K562 (cell line): ENCODE results near the gene GVQW3. TPM values are rescaled to one million over a fixed set of nuclear protein-coding genes. Genes with fewer than 3 reads are reported as not detected.

Source experiments
- ERF ChIP-seq: fragments of 450-650 bp; formaldehyde crosslinking; IDR thresholded peaks from 2 replicates; pipeline ENCODE4 v1.4.0; 2020; ENCODE audit warnings: mild to moderate bottlenecking, mixed read lengths
- FOXO4 ChIP-seq: fragments of 450-650 bp; formaldehyde crosslinking; IDR thresholded peaks from 2 replicates; pipeline ENCODE4 v1.4.0; 2020; ENCODE audit warnings: mild to moderate bottlenecking, moderate library complexity
- HCFC1 ChIP-seq: IDR thresholded peaks from 2 replicates; pipeline ENCODE4 v1.6.1; 2012; ENCODE audit warnings: low read depth, low read length, improper control_type of control experiment
- MEF2A ChIP-seq: IDR thresholded peaks from 2 replicates; pipeline ENCODE4 v1.6.1; 2011; ENCODE audit warnings: low read depth, mild to moderate bottlenecking, low read length, moderate library complexity; ENCODE audit not compliant: control insufficient read depth
- PHF21A ChIP-seq: fragments of 450-650 bp; IDR thresholded peaks from 2 replicates; pipeline ENCODE4 v1.6.1; 2017; ENCODE audit warnings: low read depth, borderline replicate concordance
- RBM14 ChIP-seq: fragments of 200-400 bp; formaldehyde crosslinking; IDR thresholded peaks from 2 replicates; pipeline ENCODE4 v1.6.1; 2018; ENCODE audit warnings: low read depth, mild to moderate bottlenecking, low read length, moderate library complexity, borderline replicate concordance; ENCODE audit not compliant: insufficient read depth
- SREBF2 ChIP-seq: sonication (generic); formaldehyde crosslinking; IDR thresholded peaks from 2 replicates; pipeline ENCODE4 v1.4.0; 2020; ENCODE audit warnings: mild to moderate bottlenecking, missing genetic modification reagents
- ZFP91 ChIP-seq: sonication (generic); formaldehyde crosslinking; IDR thresholded peaks from 2 replicates; pipeline ENCODE4 v1.8.0; 2022; ENCODE audit warnings: mild to moderate bottlenecking, missing genetic modification reagents
- ZNF318 ChIP-seq, 2 experiments: fragments of 450-650 bp; IDR thresholded peaks; 2 replicates each; pipeline ENCODE4 v1.6.1; 2016; ENCODE audit warnings: mild to moderate bottlenecking in 2 of 2, borderline replicate concordance in 1 of 2, low read depth in 1 of 2, moderate library complexity in 1 of 2
- polyA plus RNA-seq, 8 experiments: library from polyadenylated mRNA; depleted of rRNA in 4 of 8; stranded (reverse) in 5 of 8; unstranded in 3 of 8; fragments of >200 nt; fragmentation: Nextera tagmentation in 2 of 8; fragmentation: Illumina TruSeq in 1 of 8; extraction: Ambion mirVana in 2 of 8; extraction: Trizol in 1 of 8; gene quantifications; 2 replicates each; pipeline versions ENCODE4 v1.2.1 to v1.2.3, GENCODE V29; 2011 to 2014; ENCODE audit warnings: inconsistent platforms in 1 of 8, missing spikeins in 1 of 8
- total RNA-seq, 7 experiments: library from RNA; depleted of rRNA in 6 of 7; stranded (reverse); fragments of >200 nt in 6 of 7; fragmentation: Illumina TruSeq in 2 of 7; extraction: Trizol in 2 of 7; gene quantifications; 2 replicates each; pipeline versions ENCODE4 v1.2.1 to v1.2.3, GENCODE V29; 2011 to 2021; ENCODE audit warnings: low replicate concordance in 1 of 7
- TF ChIP-seq, protein P1 (sequence below): fragments of 250-450 bp; sonication (Bioruptor Pico); IDR thresholded peaks from 2 replicates; pipeline ENCODE4 v1.8.0; 2021; ENCODE audit warnings: mild to moderate bottlenecking, moderate library complexity
- TF ChIP-seq, protein P2 (sequence below), 3 experiments: IDR thresholded peaks in 2 of 3; conservative IDR thresholded peaks in 1 of 3; 2 replicates each; pipeline ENCODE4 v1.5.1; 2011 to 2012; ENCODE audit warnings: low read length in 3 of 3, mild to moderate bottlenecking in 3 of 3, control low read depth in 2 of 3, improper control_type of control experiment in 1 of 3, inconsistent platforms in 1 of 3, low read depth in 1 of 3, mixed read lengths in 1 of 3, moderate library complexity in 1 of 3; ENCODE audit not compliant: insufficient read depth in 2 of 3

GVQW3 gene
- total and polyA plus RNA-seq, 9 of the 15 experiments (the other 6 are each of a cell fraction or from before 2014, with no cell fraction given): 0.66 to 5.7 (median 2.1) TPM

DNA sequence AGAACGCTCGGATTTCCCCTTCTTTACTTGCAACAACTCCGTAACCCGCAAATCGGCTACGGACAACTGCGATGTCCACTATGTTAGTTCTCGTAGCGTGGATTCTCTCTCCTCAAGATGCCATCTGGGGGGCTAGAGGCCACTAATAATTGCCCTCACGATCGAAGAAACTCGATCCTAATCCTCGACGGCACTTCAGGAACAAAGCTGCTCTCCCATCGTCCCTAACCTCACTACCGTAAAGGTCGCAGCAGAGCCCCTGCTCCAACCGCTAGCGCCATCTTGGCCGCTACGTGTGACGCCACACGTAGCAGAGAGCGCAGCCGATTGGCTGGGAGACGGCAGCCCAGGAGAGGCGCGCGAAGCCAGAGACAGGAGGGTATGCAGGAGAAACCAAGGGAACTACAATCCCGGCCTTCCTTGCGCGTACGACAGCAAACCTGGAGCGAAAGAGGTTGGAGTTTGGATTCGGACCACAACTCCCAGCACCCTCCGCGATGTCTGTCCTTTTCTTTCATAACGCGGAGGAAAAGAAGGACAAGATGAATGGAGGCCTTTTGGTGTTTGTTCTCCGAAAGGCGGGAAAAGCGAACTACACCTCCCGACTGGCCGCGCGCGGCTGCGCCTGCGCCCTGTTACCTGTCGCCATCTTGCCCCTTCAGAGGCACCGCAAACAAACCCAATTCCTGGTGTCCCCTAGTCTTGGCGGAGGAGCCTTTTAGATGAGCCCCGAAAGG is 63.4 kb downstream of the GVQW3 start, which contains the start of gene EMSY (continued):
- TF ChIP-seq HCFC1 (peak; percentile 94), SREBF2 (no peak), MEF2A (no peak), RBM14 (no peak), ERF (no peak), ZFP91 (CRISPR knock-in tag) (no peak), FOXO4 (CRISPR knock-in tag) (no peak), ZNF318 (IDR thresholded peaks at IDR 0.05; ENCODE audit: borderline replicate concordance in 1 of 2, low read depth in 1 of 2) (no peak), PHF21A (no peak)
- TF ChIP-seq, protein P1, sequence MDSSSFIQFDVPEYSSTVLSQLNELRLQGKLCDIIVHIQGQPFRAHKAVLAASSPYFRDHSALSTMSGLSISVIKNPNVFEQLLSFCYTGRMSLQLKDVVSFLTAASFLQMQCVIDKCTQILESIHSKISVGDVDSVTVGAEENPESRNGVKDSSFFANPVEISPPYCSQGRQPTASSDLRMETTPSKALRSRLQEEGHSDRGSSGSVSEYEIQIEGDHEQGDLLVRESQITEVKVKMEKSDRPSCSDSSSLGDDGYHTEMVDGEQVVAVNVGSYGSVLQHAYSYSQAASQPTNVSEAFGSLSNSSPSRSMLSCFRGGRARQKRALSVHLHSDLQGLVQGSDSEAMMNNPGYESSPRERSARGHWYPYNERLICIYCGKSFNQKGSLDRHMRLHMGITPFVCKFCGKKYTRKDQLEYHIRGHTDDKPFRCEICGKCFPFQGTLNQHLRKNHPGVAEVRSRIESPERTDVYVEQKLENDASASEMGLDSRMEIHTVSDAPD (CRISPR knock-in tag): no peak
- TF ChIP-seq, protein P2, sequence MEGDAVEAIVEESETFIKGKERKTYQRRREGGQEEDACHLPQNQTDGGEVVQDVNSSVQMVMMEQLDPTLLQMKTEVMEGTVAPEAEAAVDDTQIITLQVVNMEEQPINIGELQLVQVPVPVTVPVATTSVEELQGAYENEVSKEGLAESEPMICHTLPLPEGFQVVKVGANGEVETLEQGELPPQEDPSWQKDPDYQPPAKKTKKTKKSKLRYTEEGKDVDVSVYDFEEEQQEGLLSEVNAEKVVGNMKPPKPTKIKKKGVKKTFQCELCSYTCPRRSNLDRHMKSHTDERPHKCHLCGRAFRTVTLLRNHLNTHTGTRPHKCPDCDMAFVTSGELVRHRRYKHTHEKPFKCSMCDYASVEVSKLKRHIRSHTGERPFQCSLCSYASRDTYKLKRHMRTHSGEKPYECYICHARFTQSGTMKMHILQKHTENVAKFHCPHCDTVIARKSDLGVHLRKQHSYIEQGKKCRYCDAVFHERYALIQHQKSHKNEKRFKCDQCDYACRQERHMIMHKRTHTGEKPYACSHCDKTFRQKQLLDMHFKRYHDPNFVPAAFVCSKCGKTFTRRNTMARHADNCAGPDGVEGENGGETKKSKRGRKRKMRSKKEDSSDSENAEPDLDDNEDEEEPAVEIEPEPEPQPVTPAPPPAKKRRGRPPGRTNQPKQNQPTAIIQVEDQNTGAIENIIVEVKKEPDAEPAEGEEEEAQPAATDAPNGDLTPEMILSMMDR (IDR thresholded peaks at IDR 0.05 in 2 of 3, conservative IDR thresholded peaks at IDR 0.05 in 1 of 3; ENCODE audit: insufficient read depth in 2 of 3, low read depth in 1 of 3, low read length in 3 of 3): no peak
